HL-60 (cell line): ENCODE measurements around the gene TRPV4.
A peak's percentile ranks its signal among the peaks of the same experiment; 100 is the strongest.

ENCODE experiments used
- DNase-seq, 2 experiments: peaks; one replicate each; pipeline ENCODE4 v3.0.0-alpha.2; 2010 to 2020; ENCODE audit warnings: low read depth in 1 of 2, low spot score in 1 of 2
- H3K27ac ChIP-seq: fragments of 250-450 bp; sonication (Bioruptor Pico); replicated peaks from 2 replicates; pipeline ENCODE4 v1.5.1; 2020; ENCODE audit warnings: mild to moderate bottlenecking, moderate library complexity
- H3K27me3 ChIP-seq: fragments of 250-450 bp; sonication (Bioruptor Pico); 2 replicates; pipeline ENCODE4 v1.5.1; 2021; ENCODE audit warnings: mild to moderate bottlenecking, moderate library complexity; ENCODE audit not compliant: insufficient read depth, poor library complexity, severe bottlenecking
- H3K4me3 ChIP-seq: replicated peaks from 2 replicates; pipeline ENCODE4 v1.5.1; 2011; ENCODE audit warnings: mild to moderate bottlenecking, control low read depth, low read length; ENCODE audit not compliant: insufficient read depth
- CTCF ChIP-seq: IDR thresholded peaks from one replicate; pipeline ENCODE4 v1.5.1; 2011; ENCODE audit warnings: low read length, control low read depth, inconsistent platforms; ENCODE audit not compliant: insufficient read depth
- GABPA ChIP-seq: IDR thresholded peaks from 2 replicates; pipeline ENCODE4 v1.6.1; 2012; ENCODE audit warnings: low read depth
- POLR2AphosphoS5 ChIP-seq: IDR thresholded peaks from 2 replicates; pipeline ENCODE4 v1.6.1; 2012; ENCODE audit warnings: low read depth
- REST ChIP-seq: IDR thresholded peaks from 2 replicates; pipeline ENCODE4 v1.6.1; 2012; ENCODE audit warnings: low read depth; ENCODE audit not compliant: insufficient replicate concordance
- SPI1 ChIP-seq: IDR thresholded peaks from 2 replicates; pipeline ENCODE4 v1.6.1; 2012; ENCODE audit warnings: low read depth, mild to moderate bottlenecking, borderline replicate concordance

The TRPV4 gene

GRCh38 chr12:109847142-109847735 lies 14.0 kb upstream of the TRPV4 start:
- DNase-seq = peak in 1 of 2 experiments; percentile 48
- Histone ChIP-seq H3K27me3 (no peaks in the 10 kb centered on the region), H3K27ac (peak overlapping the region; percentile 58), H3K4me3 (no peak overlapping the region)
- TF ChIP-seq SPI1 (no peak), CTCF (no peak), POLR2AphosphoS5 (no peak), REST (no peak), GABPA (no peak)

GRCh38 chr12:109845824-109846205 lies 12.6 kb upstream of the TRPV4 start:
- Histone ChIP-seq H3K4me3 (no peak overlapping the region), H3K27me3 (no peaks in the 10 kb centered on the region), H3K27ac (peak overlapping the region; percentile 58)
- TF ChIP-seq GABPA (no peak), CTCF (no peak), SPI1 (no peak), POLR2AphosphoS5 (no peak), REST (no peak)
- no peak for DNase-seq

- peak; percentile 71 to 84 for DNase-seq
- Histone ChIP-seq H3K27me3 (no peaks in the 10 kb centered on the region), H3K4me3 (peak overlapping the region; percentile 27), H3K27ac (peak overlapping the region; percentile 58)
- TF ChIP-seq CTCF (peak; percentile 87), REST (no peak), SPI1 (no peak), POLR2AphosphoS5 (no peak), GABPA (no peak)
These were observed 12.0 kb upstream of the TRPV4 start for GRCh38 chr12:109844983-109845823.
